Neuronal stem cell (in vitro differentiated cells): ENCODE measurements around the gene ANKRD7.

Experiments used
- DNase-seq: peaks from one replicate; pipeline ENCODE4 v3.0.0-alpha.2; 2013; ENCODE audit warnings: low spot score
- H2AFZ ChIP-seq: one replicate; pipeline ENCODE4 v1.6.1; 2013; ENCODE audit warnings: mild to moderate bottlenecking, low read length, inconsistent platforms
- H2AK5ac ChIP-seq: 2 replicates; pipeline ENCODE4 v1.6.1; 2013; ENCODE audit warnings: low read depth, mild to moderate bottlenecking, inconsistent platforms, low read length, moderate library complexity, mixed read lengths
- H2BK120ac ChIP-seq: 2 replicates; pipeline ENCODE4 v1.6.1; 2013; ENCODE audit warnings: low read depth, mild to moderate bottlenecking, inconsistent platforms, low read length, moderate library complexity, mixed read lengths
- H2BK12ac ChIP-seq: one replicate; pipeline ENCODE4 v1.6.1; 2013; ENCODE audit warnings: low read length, inconsistent platforms
- H2BK15ac ChIP-seq: 2 replicates; pipeline ENCODE4 v1.6.1; 2013; ENCODE audit warnings: mild to moderate bottlenecking, low read length, inconsistent platforms, mixed read lengths
- H2BK5ac ChIP-seq: one replicate; pipeline ENCODE4 v1.6.1; 2013; ENCODE audit warnings: inconsistent platforms, mild to moderate bottlenecking, low read length, moderate library complexity
- H3K14ac ChIP-seq: one replicate; pipeline ENCODE4 v1.6.1; 2013; ENCODE audit warnings: low read length, inconsistent platforms
- H3K18ac ChIP-seq: 2 replicates; pipeline ENCODE4 v1.6.1; 2013; ENCODE audit warnings: low read length, inconsistent platforms
- H3K23ac ChIP-seq: 2 replicates; pipeline ENCODE4 v1.6.1; 2013; ENCODE audit warnings: low read depth, mild to moderate bottlenecking, mixed read lengths, low read length, inconsistent platforms; ENCODE audit not compliant: poor library complexity
- H3K27ac ChIP-seq: replicated peaks from 3 replicates; pipeline ENCODE4 v1.5.1; 2013; ENCODE audit warnings: low read length, inconsistent platforms
- H3K27me3 ChIP-seq, 3 experiments: 2 replicates each; pipeline ENCODE4 v1.6.1; 2013; ENCODE audit warnings: low read length in 3 of 3, mild to moderate bottlenecking in 2 of 3, inconsistent platforms in 1 of 3, low read depth in 1 of 3, mixed read lengths in 1 of 3, moderate library complexity in 1 of 3; ENCODE audit not compliant: control insufficient read depth in 3 of 3, insufficient read depth in 3 of 3
- H3K36me3 ChIP-seq, 2 donors: replicated peaks in 1 of 2; 2 replicates each; pipeline ENCODE4 v1.6.1; 2013; ENCODE audit warnings: low read length in 2 of 2; ENCODE audit not compliant: control insufficient read depth in 2 of 2, insufficient read depth in 2 of 2
- H3K4ac ChIP-seq: 2 replicates; pipeline ENCODE4 v1.6.1; 2013; ENCODE audit warnings: inconsistent platforms, mild to moderate bottlenecking, low read length, moderate library complexity
- H3K4me1 ChIP-seq, 2 donors: 1 replicate in 1 of 2; 2 replicates in 1 of 2; pipeline ENCODE4 v1.6.1; 2013; ENCODE audit warnings: low read length in 2 of 2, low read depth in 1 of 2; ENCODE audit not compliant: control insufficient read depth in 2 of 2, insufficient read depth in 1 of 2
- H3K4me2 ChIP-seq: one replicate; pipeline ENCODE4 v1.6.1; 2013; ENCODE audit warnings: mild to moderate bottlenecking, low read length, inconsistent platforms; ENCODE audit not compliant: insufficient read depth, poor library complexity, severe bottlenecking
- H3K4me3 ChIP-seq, 2 donors: 2 replicates each; pipeline ENCODE4 v1.5.1; 2013; ENCODE audit warnings: low read length in 2 of 2, mild to moderate bottlenecking in 2 of 2, inconsistent platforms in 1 of 2, moderate library complexity in 1 of 2
- H3K79me1 ChIP-seq: one replicate; pipeline ENCODE4 v1.6.1; 2013; ENCODE audit warnings: low read depth, mild to moderate bottlenecking, inconsistent platforms, low read length, moderate library complexity
- H3K9ac ChIP-seq: one replicate; pipeline ENCODE4 v1.6.1; 2013; ENCODE audit warnings: mild to moderate bottlenecking, low read depth, low read length, inconsistent platforms; ENCODE audit not compliant: poor library complexity
- H3K9me3 ChIP-seq, 2 donors: replicated peaks in 1 of 2; 2 replicates each; pipeline versions ENCODE3 to v1.6.1; 2013; ENCODE audit warnings: low read length in 2 of 2, mild to moderate bottlenecking in 2 of 2, inconsistent platforms in 1 of 2, low read depth in 1 of 2, mixed read lengths in 1 of 2, moderate library complexity in 1 of 2; ENCODE audit not compliant: control insufficient read depth in 2 of 2, insufficient read depth in 1 of 2
- H4K8ac ChIP-seq: one replicate; pipeline ENCODE4 v1.6.1; 2013; ENCODE audit warnings: low read depth, mild to moderate bottlenecking, inconsistent platforms, low read length, moderate library complexity
- H4K91ac ChIP-seq: one replicate; pipeline ENCODE4 v1.6.1; 2013; ENCODE audit warnings: low read length, low read depth, mild to moderate bottlenecking, inconsistent platforms; ENCODE audit not compliant: poor library complexity
- WGBS, 2 donors: extraction: QIAGEN DNeasy Blood & Tissue Kit; methylation state at CpG; one replicate each; pipeline ENCODE4 v1.1.7; 2013; ENCODE audit warnings: missing lambda C conversion rate in 2 of 2, mixed read lengths in 1 of 2; ENCODE audit not compliant: insufficient read length in 2 of 2, insufficient replicate concordance in 1 of 2; ENCODE audit errors: extremely low coverage in 2 of 2; 5-methylcytosine and 5-hydroxymethylcytosine counted together

ANKRD7 gene

DNA sequence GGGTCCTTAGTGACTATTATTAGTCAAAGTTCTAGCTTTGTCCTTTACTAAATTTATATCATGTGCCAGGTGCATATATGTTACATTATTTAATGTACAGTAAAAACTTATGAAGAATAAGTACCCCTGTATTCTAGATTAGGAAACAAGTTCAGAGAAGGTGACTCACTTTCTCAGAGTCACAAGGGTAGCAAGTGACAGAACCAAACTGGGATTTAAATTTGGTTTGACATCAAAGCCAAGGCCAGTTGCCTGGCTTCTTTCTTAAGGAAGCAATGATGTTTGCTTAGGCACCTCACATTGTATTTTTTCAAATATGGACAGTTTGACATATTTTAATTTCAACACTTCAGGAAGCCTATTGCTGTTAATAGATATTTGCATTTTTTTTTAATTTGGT is 38.0 kb upstream of the ANKRD7 start:
- Histone ChIP-seq H3K79me1 (peaks cover 1% of the 10 kb centered on the region), H3K4me3 (no peak overlapping the region), H2AK5ac (no peak overlapping the region), H3K18ac (no peak overlapping the region), H3K23ac (no peak overlapping the region), H3K36me3 (peaks cover 5 to 66% of the 10 kb centered on the region in 2 donors), H3K27ac (no peak overlapping the region), H3K4me1 (peaks cover 3 to 8% of the 10 kb centered on the region in 2 donors), H3K27me3 (no peaks in the 10 kb centered on the region), H2BK12ac (no peak overlapping the region), H2BK120ac (no peak overlapping the region), H2BK15ac (no peak overlapping the region), H4K8ac (no peak overlapping the region), H3K4ac (no peak overlapping the region), H4K91ac (no peak overlapping the region), H3K14ac (no peak overlapping the region), H3K9me3 (no peaks in the 10 kb centered on the region), H3K4me2 (no peak overlapping the region), H2BK5ac (no peak overlapping the region), H2AFZ (no peak overlapping the region), H3K9ac (no peak overlapping the region)
- DNase-seq: no peak

DNA sequence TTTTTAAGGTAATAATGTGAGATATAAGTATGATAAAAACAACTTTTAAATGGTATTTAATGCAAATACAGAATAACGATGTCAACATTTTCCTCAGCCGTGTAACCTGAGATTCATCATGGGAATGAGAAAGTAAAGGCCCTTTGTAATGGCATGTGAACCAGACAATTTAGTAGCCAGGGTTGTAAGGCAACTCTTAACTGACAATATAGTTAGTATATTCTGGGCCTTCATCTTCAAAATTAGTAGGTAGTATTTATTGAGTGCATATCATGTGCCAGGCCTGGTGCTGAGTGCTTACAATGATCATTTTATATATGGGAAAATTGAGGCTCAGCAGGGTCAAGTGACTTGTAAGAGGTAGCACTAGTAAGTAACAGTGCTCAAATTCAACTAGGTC is 29.9 kb upstream of the ANKRD7 start:
- Histone ChIP-seq H3K14ac (no peak overlapping the region), H3K27me3 (no peaks in the 10 kb centered on the region), H2BK15ac (no peak overlapping the region), H3K36me3 (peaks cover 0 to 48% of the 10 kb centered on the region in 2 donors), H3K23ac (no peak overlapping the region), H3K9ac (no peak overlapping the region), H2BK5ac (no peak overlapping the region), H3K79me1 (no peaks in the 10 kb centered on the region), H2BK12ac (no peak overlapping the region), H3K4ac (no peak overlapping the region), H2AFZ (no peak overlapping the region), H3K4me2 (no peak overlapping the region), H3K18ac (no peak overlapping the region), H2BK120ac (no peak overlapping the region), H2AK5ac (no peak overlapping the region), H4K91ac (no peak overlapping the region), H3K9me3 (no peaks in the 10 kb centered on the region), H3K4me3 (no peak overlapping the region), H3K4me1 (no peaks in the 10 kb centered on the region), H3K27ac (no peak overlapping the region), H4K8ac (no peak overlapping the region)
- DNase-seq: no peak
- no CpG with 5 or more reads among the region's 2 CpGs for WGBS, 2 donors

DNA sequence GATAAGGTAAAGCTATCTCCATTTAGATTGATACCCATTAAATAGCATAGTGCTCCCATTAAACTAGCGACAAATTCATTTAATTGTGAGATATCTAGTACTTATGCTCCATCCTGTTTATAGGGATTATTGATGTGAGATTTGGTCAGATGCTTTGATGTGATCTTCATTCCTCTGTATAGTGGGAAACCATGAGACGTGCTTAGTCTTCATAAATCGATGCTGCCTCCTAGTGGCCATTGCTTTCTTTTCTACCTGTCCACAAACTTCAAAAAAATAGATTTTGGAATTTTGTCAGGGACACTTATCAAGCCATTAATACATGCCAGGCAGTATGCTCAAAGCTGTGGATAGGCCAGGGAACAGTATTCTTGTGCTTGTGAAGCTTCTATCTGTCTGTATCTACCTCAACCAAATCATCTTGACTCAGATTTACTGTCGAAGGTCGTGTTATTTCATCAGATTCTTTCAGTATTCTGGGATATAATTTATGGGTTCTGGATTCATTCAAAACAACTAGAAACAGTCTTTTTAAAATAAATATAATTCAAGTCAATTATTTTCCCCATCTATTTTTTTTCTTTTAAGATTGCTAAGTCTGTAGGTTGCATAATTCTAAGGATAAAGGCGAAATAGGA is 28.5 kb upstream of the ANKRD7 start:
- Histone ChIP-seq H3K4me1 (no peaks in the 10 kb centered on the region), H3K23ac (no peak overlapping the region), H2BK5ac (no peak overlapping the region), H3K4ac (no peak overlapping the region), H2BK15ac (no peak overlapping the region), H4K91ac (no peak overlapping the region), H3K4me2 (no peak overlapping the region), H4K8ac (no peak overlapping the region), H3K18ac (no peak overlapping the region), H3K36me3 (peaks cover 0 to 34% of the 10 kb centered on the region in 2 donors), H3K9ac (no peak overlapping the region), H3K27ac (no peak overlapping the region), H2AK5ac (no peak overlapping the region), H3K27me3 (no peaks in the 10 kb centered on the region), H3K4me3 (no peak overlapping the region), H3K79me1 (no peaks in the 10 kb centered on the region), H2AFZ (no peak overlapping the region), H2BK120ac (no peak overlapping the region), H3K9me3 (no peaks in the 10 kb centered on the region), H3K14ac (no peak overlapping the region), H2BK12ac (no peak overlapping the region)
- WGBS, 2 donors: no CpG with 5 or more reads among the region's 6 CpGs
- DNase-seq: peak; percentile 37

DNA sequence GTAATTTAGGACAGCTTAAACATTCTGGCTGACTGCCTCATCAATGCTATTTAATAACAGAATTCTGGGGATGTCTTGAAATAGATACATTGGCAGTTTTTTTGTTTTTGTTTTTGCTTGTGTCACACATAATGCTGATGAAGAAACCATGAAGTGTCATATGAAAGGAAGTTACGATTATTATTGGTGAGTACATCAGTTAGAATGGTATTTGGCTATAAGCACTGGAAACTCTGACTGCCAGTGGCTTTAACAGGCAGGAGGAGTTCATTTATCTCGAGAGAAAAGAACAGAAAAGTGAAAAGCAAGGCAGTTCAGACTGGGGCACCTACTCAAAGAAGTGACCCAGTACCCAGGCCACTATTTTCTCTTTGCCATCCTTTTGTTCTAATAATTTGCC is 22.4 kb upstream of the ANKRD7 start:
- H2AK5ac ChIP-seq: no peak overlapping the region
- H3K23ac ChIP-seq: no peak overlapping the region
- no peak overlapping the region for H3K14ac ChIP-seq
- no peak overlapping the region for H3K9ac ChIP-seq
- no peaks in the 10 kb centered on the region for H3K9me3 ChIP-seq
- H3K27me3 ChIP-seq: no peaks in the 10 kb centered on the region
- H2BK12ac ChIP-seq: no peak overlapping the region
- no peak overlapping the region for H2BK120ac ChIP-seq
- H3K27ac ChIP-seq: no peak overlapping the region
- no peak overlapping the region for H3K18ac ChIP-seq
- H2AFZ ChIP-seq: no peak overlapping the region
- no peak overlapping the region for H2BK15ac ChIP-seq
- H3K4ac ChIP-seq: no peak overlapping the region
- H3K4me1 ChIP-seq: no peaks in the 10 kb centered on the region
- WGBS, 2 donors: no CpG with 5 or more reads among the region's 2 CpGs
- H3K36me3 ChIP-seq: no peaks in the 10 kb centered on the region
- no peak for DNase-seq
- H4K91ac ChIP-seq: no peak overlapping the region
- no peak overlapping the region for H2BK5ac ChIP-seq
- H3K4me2 ChIP-seq: no peak overlapping the region
- no peaks in the 10 kb centered on the region for H3K79me1 ChIP-seq
- H4K8ac ChIP-seq: no peak overlapping the region
- H3K4me3 ChIP-seq: no peak overlapping the region
